ENCODE results near the gene S100A2.
"Not testable (repeated sequence)": the region's sequence is repeated elsewhere in the genome, so short reads cannot be mapped to it uniquely, and the experiment has no call there.

The S100A2 gene

GRCh38 chr1:153582836-153583235, 17.2 kb upstream of the S100A2 start:
- H3K56ac ChIP-seq (ENCODE audit: low read length); H2BK5ac ChIP-seq (ENCODE audit: low read length); H3K4me1 ChIP-seq (ENCODE audit: control insufficient read depth, low read depth, low read length); H3K79me1 ChIP-seq (ENCODE audit: low read length); H3K36me3 ChIP-seq (ENCODE audit: control insufficient read depth, insufficient read depth, low read length); H3K9ac ChIP-seq (ENCODE audit: low read length); H3K4ac ChIP-seq (ENCODE audit: low read depth, low read length); H3K4me2 ChIP-seq (ENCODE audit: low read length); H4K8ac ChIP-seq (ENCODE audit: low read depth, low read length); H3K18ac ChIP-seq (ENCODE audit: low read length); H4K5ac ChIP-seq (ENCODE audit: low read length); DNase-seq; H3K79me2 ChIP-seq (ENCODE audit: control insufficient read depth, insufficient read depth, low read length); H3K4me3 ChIP-seq (ENCODE audit: low read length); H2AK5ac ChIP-seq (ENCODE audit: low read length); H3K23ac ChIP-seq (ENCODE audit: low read length); H2BK15ac ChIP-seq (replicated peaks; ENCODE audit: low read depth); H3K27me3 ChIP-seq (ENCODE audit: insufficient read depth, low read length, poor library complexity); H3K27ac ChIP-seq (ENCODE audit: low read depth, low read length); H2BK120ac ChIP-seq (ENCODE audit: low read depth, low read length): not testable (repeated sequence)
- no CpG with 5 or more reads among the region's 34 CpGs for WGBS (ENCODE audit: extremely low coverage, insufficient coverage, low lambda C conversion rate)

DNA sequence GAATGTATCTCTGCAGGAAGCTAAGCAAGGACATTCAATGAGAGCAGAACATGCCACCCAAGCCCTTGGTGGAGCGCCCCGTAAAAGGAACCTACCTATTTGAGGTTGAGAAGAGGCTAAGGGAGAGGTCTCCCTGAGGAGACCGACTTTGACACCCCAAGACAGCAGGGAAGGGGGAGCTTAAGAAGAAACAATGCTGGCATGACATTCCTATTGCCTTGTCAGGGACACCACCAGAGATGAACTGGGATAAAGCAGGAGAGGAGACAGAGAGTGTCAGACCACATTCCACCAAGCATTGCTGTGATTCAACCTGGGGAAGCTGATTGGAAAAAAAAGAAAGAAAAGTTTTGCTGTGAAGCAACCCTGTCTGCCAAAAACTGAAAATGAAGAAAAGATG, 13.3 kb upstream of the S100A2 start:
- H4K5ac ChIP-seq (ENCODE audit: low read length), result no peak overlapping the region
- no peaks in the 10 kb centered on the region for H3K79me2 ChIP-seq (ENCODE audit: control insufficient read depth, insufficient read depth, low read length)
- H3K56ac ChIP-seq (ENCODE audit: low read length), result peak overlapping the region; percentile 73
- WGBS (ENCODE audit: extremely low coverage, insufficient coverage, low lambda C conversion rate), result no CpG with 5 or more reads among the region's 3 CpGs
- no peak overlapping the region for H4K8ac ChIP-seq (ENCODE audit: low read depth, low read length)
- H2AK5ac ChIP-seq (ENCODE audit: low read length), result peak overlapping the region; percentile 85
- H3K79me1 ChIP-seq (ENCODE audit: low read length), result no peaks in the 10 kb centered on the region
- H3K23ac ChIP-seq (ENCODE audit: low read length), result no peak overlapping the region
- H3K4me3 ChIP-seq (ENCODE audit: low read length), result no peak overlapping the region
- H3K4ac ChIP-seq (ENCODE audit: low read depth, low read length), result no peak overlapping the region
- no peak overlapping the region for H3K18ac ChIP-seq (ENCODE audit: low read length)
- H3K4me2 ChIP-seq (ENCODE audit: low read length), result no peak overlapping the region
- H3K9ac ChIP-seq (ENCODE audit: low read length), result no peak overlapping the region
- no peak overlapping the region for H2BK15ac ChIP-seq (replicated peaks; ENCODE audit: low read depth)
- peaks cover 11% of the 10 kb centered on the region for H3K4me1 ChIP-seq (ENCODE audit: control insufficient read depth, low read depth, low read length)
- peak overlapping the region; percentile 81 for H2BK5ac ChIP-seq (ENCODE audit: low read length)
- no peak overlapping the region for H2BK120ac ChIP-seq (ENCODE audit: low read depth, low read length)
- peak overlapping the region; percentile 93 for H3K27ac ChIP-seq (ENCODE audit: low read depth, low read length)
- peak; percentile 96 for DNase-seq
- no peaks in the 10 kb centered on the region for H3K27me3 ChIP-seq (ENCODE audit: insufficient read depth, low read length, poor library complexity)
- no peaks in the 10 kb centered on the region for H3K36me3 ChIP-seq (ENCODE audit: control insufficient read depth, insufficient read depth, low read length)

- peak overlapping the region; percentile 83 for H3K23ac ChIP-seq (ENCODE audit: low read length)
- H2AK5ac ChIP-seq (ENCODE audit: low read length), result no peak overlapping the region
- peak overlapping the region; percentile 78 for H3K56ac ChIP-seq (ENCODE audit: low read length)
- H3K4me2 ChIP-seq (ENCODE audit: low read length), result no peak overlapping the region
- H2BK5ac ChIP-seq (ENCODE audit: low read length), result peak overlapping the region; percentile 66
- H2BK15ac ChIP-seq (replicated peaks; ENCODE audit: low read depth), result peak overlapping the region; percentile 75
- no peaks in the 10 kb centered on the region for H3K27me3 ChIP-seq (ENCODE audit: insufficient read depth, low read length, poor library complexity)
- H3K18ac ChIP-seq (ENCODE audit: low read length), result peak overlapping the region; percentile 33
- H3K79me1 ChIP-seq (ENCODE audit: low read length), result no peaks in the 10 kb centered on the region
- H4K5ac ChIP-seq (ENCODE audit: low read length), result no peak overlapping the region
- H3K9ac ChIP-seq (ENCODE audit: low read length), result no peak overlapping the region
- peak overlapping the region; percentile 94 for H2BK120ac ChIP-seq (ENCODE audit: low read depth, low read length)
- H4K8ac ChIP-seq (ENCODE audit: low read depth, low read length), result no peak overlapping the region
- DNase-seq, result peak; percentile 96
- H3K79me2 ChIP-seq (ENCODE audit: control insufficient read depth, insufficient read depth, low read length), result no peaks in the 10 kb centered on the region
- no peaks in the 10 kb centered on the region for H3K36me3 ChIP-seq (ENCODE audit: control insufficient read depth, insufficient read depth, low read length)
- H3K27ac ChIP-seq (ENCODE audit: low read depth, low read length), result peak overlapping the region; percentile 76
- H3K4me3 ChIP-seq (ENCODE audit: low read length), result no peak overlapping the region
- peaks cover 11% of the 10 kb centered on the region for H3K4me1 ChIP-seq (ENCODE audit: control insufficient read depth, low read depth, low read length)
- H3K4ac ChIP-seq (ENCODE audit: low read depth, low read length), result peak overlapping the region; percentile 75
Measured at GRCh38 chr1:153578490-153578889, 12.8 kb upstream of the S100A2 start.

DNA sequence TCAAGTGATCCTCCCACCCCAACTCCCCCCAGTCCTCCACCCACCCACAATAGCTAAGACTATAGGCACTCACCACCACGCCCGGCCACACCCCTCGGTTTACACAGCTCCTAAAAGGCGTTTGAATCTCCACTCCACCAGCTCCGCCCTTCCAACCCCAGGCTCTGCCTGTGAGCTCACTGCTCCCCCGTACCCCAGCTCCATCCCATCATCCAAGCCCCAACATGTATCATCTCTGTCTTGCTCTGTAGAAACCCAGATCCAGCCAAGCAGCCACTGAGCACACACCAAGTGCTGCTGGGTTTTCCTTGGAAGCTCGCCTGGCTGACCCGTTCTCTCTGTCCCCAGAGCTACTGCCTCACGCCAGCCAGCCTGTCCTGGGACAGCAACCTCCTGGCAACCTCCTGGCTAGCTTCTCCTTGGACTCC, 12.0 kb upstream of the S100A2 start:
- no peak overlapping the region for H3K4me2 ChIP-seq (ENCODE audit: low read length)
- H3K9ac ChIP-seq (ENCODE audit: low read length), result no peak overlapping the region
- no peak overlapping the region for H2BK15ac ChIP-seq (replicated peaks; ENCODE audit: low read depth)
- H3K23ac ChIP-seq (ENCODE audit: low read length), result no peak overlapping the region
- no peaks in the 10 kb centered on the region for H3K27me3 ChIP-seq (ENCODE audit: insufficient read depth, low read length, poor library complexity)
- no peak overlapping the region for H4K8ac ChIP-seq (ENCODE audit: low read depth, low read length)
- peak overlapping the region; percentile 14 for H2BK120ac ChIP-seq (ENCODE audit: low read depth, low read length)
- no peak overlapping the region for H3K4me3 ChIP-seq (ENCODE audit: low read length)
- H2BK5ac ChIP-seq (ENCODE audit: low read length), result peak overlapping the region; percentile 14
- H3K36me3 ChIP-seq (ENCODE audit: control insufficient read depth, insufficient read depth, low read length), result no peaks in the 10 kb centered on the region
- H3K4ac ChIP-seq (ENCODE audit: low read depth, low read length), result peak overlapping the region; percentile 64
- WGBS (ENCODE audit: extremely low coverage, insufficient coverage, low lambda C conversion rate), result no CpG with 5 or more reads among the region's 9 CpGs
- H3K56ac ChIP-seq (ENCODE audit: low read length), result peak overlapping the region; percentile 70
- no peaks in the 10 kb centered on the region for H3K79me2 ChIP-seq (ENCODE audit: control insufficient read depth, insufficient read depth, low read length)
- H2AK5ac ChIP-seq (ENCODE audit: low read length), result peak overlapping the region; percentile 81
- peak overlapping the region; percentile 13 for H3K18ac ChIP-seq (ENCODE audit: low read length)
- peak; percentile 39 for DNase-seq
- peak overlapping the region; percentile 31 for H3K27ac ChIP-seq (ENCODE audit: low read depth, low read length)
- H3K79me1 ChIP-seq (ENCODE audit: low read length), result no peaks in the 10 kb centered on the region
- peaks cover 11% of the 10 kb centered on the region for H3K4me1 ChIP-seq (ENCODE audit: control insufficient read depth, low read depth, low read length)
- H4K5ac ChIP-seq (ENCODE audit: low read length), result no peak overlapping the region

DNA sequence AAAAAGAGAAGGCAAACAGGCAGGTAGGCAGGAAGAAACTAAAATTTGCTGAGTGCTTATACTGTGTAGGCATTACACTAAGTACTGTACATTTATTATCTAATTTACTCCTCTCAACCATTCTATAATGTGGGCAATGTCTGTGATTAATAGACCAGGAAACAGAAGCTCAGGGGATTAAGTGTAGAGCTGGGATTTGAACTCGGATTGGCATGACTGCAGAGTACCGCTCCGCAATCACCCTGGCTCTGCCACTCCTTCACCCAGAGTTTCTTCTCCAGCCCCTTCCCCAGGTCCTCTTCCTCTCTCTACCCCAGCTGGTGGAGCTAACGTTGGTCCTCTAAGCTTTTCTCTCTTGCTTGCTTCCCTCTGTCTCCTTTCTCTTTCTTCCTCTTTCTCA, 11.5 kb upstream of the S100A2 start:
- Histone ChIP-seq H2BK120ac (ENCODE audit: low read depth, low read length) (no peak overlapping the region), H3K23ac (ENCODE audit: low read length) (no peak overlapping the region), H3K79me2 (ENCODE audit: control insufficient read depth, insufficient read depth, low read length) (no peaks in the 10 kb centered on the region), H2AK5ac (ENCODE audit: low read length) (no peak overlapping the region), H3K79me1 (ENCODE audit: low read length) (no peaks in the 10 kb centered on the region), H3K4me2 (ENCODE audit: low read length) (no peak overlapping the region), H3K56ac (ENCODE audit: low read length) (no peak overlapping the region), H3K9ac (ENCODE audit: low read length) (no peak overlapping the region), H3K18ac (ENCODE audit: low read length) (no peak overlapping the region), H4K8ac (ENCODE audit: low read depth, low read length) (no peak overlapping the region), H3K36me3 (ENCODE audit: control insufficient read depth, insufficient read depth, low read length) (no peaks in the 10 kb centered on the region), H3K4ac (ENCODE audit: low read depth, low read length) (peak overlapping the region; percentile 64), H3K4me3 (ENCODE audit: low read length) (no peak overlapping the region), H2BK5ac (ENCODE audit: low read length) (no peak overlapping the region), H3K4me1 (ENCODE audit: control insufficient read depth, low read depth, low read length) (peaks cover 11% of the 10 kb centered on the region), H4K5ac (ENCODE audit: low read length) (no peak overlapping the region), H3K27ac (ENCODE audit: low read depth, low read length) (no peak overlapping the region), H3K27me3 (ENCODE audit: insufficient read depth, low read length, poor library complexity) (no peaks in the 10 kb centered on the region), H2BK15ac (replicated peaks; ENCODE audit: low read depth) (no peak overlapping the region)
- no peak for DNase-seq
- WGBS (ENCODE audit: extremely low coverage, insufficient coverage, low lambda C conversion rate), result no CpG with 5 or more reads among the region's 4 CpGs

- H3K4me3 ChIP-seq (ENCODE audit: low read length); H3K23ac ChIP-seq (ENCODE audit: low read length); H4K5ac ChIP-seq (ENCODE audit: low read length); H4K8ac ChIP-seq (ENCODE audit: low read depth, low read length); H3K9ac ChIP-seq (ENCODE audit: low read length); H2BK15ac ChIP-seq (replicated peaks; ENCODE audit: low read depth); H3K27ac ChIP-seq (ENCODE audit: low read depth, low read length); H2BK5ac ChIP-seq (ENCODE audit: low read length); H2AK5ac ChIP-seq (ENCODE audit: low read length); H3K56ac ChIP-seq (ENCODE audit: low read length); H3K4ac ChIP-seq (ENCODE audit: low read depth, low read length); DNase-seq; H3K18ac ChIP-seq (ENCODE audit: low read length); H2BK120ac ChIP-seq (ENCODE audit: low read depth, low read length); H3K79me1 ChIP-seq (ENCODE audit: low read length); H3K4me2 ChIP-seq (ENCODE audit: low read length); H3K27me3 ChIP-seq (ENCODE audit: insufficient read depth, low read length, poor library complexity); H3K79me2 ChIP-seq (ENCODE audit: control insufficient read depth, insufficient read depth, low read length); H3K36me3 ChIP-seq (ENCODE audit: control insufficient read depth, insufficient read depth, low read length): not testable (repeated sequence)
- peaks cover 11% of the 10 kb centered on the region for H3K4me1 ChIP-seq (ENCODE audit: control insufficient read depth, low read depth, low read length)
- no CpG with 5 or more reads among the region's 10 CpGs for WGBS (ENCODE audit: extremely low coverage, insufficient coverage, low lambda C conversion rate)
Measured at GRCh38 chr1:153575497-153575896, 9.9 kb upstream of the S100A2 start.
